ENCODE results near the gene TSPAN18.

TSPAN18 gene

DNA sequence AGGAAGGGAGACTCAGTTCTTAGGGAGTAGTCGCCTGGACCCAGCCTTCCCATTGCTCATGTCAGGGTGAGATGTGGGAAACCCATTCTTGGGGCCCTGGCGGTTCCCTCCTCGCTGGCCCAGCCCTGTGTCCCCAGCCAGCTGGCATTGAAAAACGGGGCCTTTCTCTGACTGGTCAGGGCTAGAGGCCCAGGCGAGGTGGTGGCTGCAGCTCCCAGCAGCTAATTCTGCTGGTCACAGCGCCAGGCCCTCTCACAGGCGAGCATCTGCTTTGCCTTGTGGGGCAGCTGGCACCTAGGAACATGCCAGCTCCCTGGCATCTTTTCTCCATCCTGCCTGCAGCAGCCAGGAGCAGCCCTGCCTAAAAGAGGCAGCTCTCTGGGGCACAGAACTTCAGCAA lies 20.1 kb downstream of the TSPAN18 start:
- H3K27me3 ChIP-seq (replicated peaks; ENCODE audit: control insufficient read depth, insufficient read depth, low read length): no peaks in the 10 kb centered on the region; the same call in none of the 2 replicates
- no peaks in the 10 kb centered on the region for H3K36me3 ChIP-seq (ENCODE audit: control insufficient read depth, insufficient read depth, low read length)
- TF ChIP-seq, protein P1, sequence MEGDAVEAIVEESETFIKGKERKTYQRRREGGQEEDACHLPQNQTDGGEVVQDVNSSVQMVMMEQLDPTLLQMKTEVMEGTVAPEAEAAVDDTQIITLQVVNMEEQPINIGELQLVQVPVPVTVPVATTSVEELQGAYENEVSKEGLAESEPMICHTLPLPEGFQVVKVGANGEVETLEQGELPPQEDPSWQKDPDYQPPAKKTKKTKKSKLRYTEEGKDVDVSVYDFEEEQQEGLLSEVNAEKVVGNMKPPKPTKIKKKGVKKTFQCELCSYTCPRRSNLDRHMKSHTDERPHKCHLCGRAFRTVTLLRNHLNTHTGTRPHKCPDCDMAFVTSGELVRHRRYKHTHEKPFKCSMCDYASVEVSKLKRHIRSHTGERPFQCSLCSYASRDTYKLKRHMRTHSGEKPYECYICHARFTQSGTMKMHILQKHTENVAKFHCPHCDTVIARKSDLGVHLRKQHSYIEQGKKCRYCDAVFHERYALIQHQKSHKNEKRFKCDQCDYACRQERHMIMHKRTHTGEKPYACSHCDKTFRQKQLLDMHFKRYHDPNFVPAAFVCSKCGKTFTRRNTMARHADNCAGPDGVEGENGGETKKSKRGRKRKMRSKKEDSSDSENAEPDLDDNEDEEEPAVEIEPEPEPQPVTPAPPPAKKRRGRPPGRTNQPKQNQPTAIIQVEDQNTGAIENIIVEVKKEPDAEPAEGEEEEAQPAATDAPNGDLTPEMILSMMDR (IDR thresholded peaks at IDR 0.05; ENCODE audit: insufficient read depth, low read length, poor library complexity, severe bottlenecking): no peak
- DNase-seq (ENCODE audit: extremely low read depth, insufficient read length): no peak
- H3K4me3 ChIP-seq (replicated peaks; ENCODE audit: low read depth, low read length): no peak overlapping the region

DNA sequence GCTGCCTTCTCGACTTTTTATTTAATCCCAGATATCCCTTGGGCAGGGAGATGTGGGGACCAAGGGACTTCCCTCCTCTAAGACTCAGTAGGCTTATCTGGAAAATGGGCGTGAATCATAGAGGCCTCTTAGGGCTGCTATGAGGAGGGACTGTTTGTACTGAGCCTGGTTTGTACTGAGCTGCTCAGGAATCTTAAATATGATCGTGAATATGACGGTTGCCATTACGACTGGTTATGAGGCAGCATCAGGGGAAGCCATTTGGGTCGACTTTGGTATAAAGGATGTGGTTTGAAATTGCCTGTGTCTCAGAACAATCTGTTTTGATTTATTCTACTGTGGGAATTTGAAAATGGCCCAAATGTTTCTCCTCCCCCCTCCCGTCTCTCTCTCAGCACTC lies 20.6 kb downstream of the TSPAN18 start:
- TF ChIP-seq, protein P1 (IDR thresholded peaks at IDR 0.05; ENCODE audit: insufficient read depth, low read length, poor library complexity, severe bottlenecking): no peak
- Histone ChIP-seq H3K36me3 (ENCODE audit: control insufficient read depth, insufficient read depth, low read length) (no peaks in the 10 kb centered on the region), H3K4me3 (replicated peaks; ENCODE audit: low read depth, low read length) (no peak overlapping the region), H3K27me3 (replicated peaks; ENCODE audit: control insufficient read depth, insufficient read depth, low read length) (no peaks in the 10 kb centered on the region; the same call in none of the 2 replicates)
- no peak for DNase-seq (ENCODE audit: extremely low read depth, insufficient read length)

DNA sequence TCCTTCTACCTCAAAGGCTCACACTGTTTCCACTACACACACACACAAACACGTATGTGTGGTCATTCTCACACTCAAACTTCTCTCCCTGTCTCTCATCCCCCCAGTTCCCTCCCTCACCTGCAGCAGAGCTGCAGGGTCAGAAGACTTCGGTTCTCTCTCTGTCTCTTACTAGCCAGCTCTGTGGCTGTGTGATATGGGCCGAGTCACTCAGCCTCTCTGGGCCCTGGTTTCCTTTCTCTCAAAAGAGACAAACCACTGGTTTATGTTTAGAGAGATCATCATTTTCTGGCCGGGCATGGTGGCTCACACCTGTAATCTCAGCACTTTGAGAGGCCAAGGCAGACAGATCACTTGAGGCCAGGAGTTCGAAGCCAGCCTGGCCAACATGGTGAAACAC lies 21.1 kb downstream of the TSPAN18 start:
- Histone ChIP-seq H3K27me3 (replicated peaks; ENCODE audit: control insufficient read depth, insufficient read depth, low read length) (no peaks in the 10 kb centered on the region; the same call in none of the 2 replicates), H3K4me3 (replicated peaks; ENCODE audit: low read depth, low read length) (no peak overlapping the region), H3K36me3 (ENCODE audit: control insufficient read depth, insufficient read depth, low read length) (no peaks in the 10 kb centered on the region)
- no peak for DNase-seq (ENCODE audit: extremely low read depth, insufficient read length)
- TF ChIP-seq, protein P1 (IDR thresholded peaks at IDR 0.05; ENCODE audit: insufficient read depth, low read length, poor library complexity, severe bottlenecking): no peak

DNA sequence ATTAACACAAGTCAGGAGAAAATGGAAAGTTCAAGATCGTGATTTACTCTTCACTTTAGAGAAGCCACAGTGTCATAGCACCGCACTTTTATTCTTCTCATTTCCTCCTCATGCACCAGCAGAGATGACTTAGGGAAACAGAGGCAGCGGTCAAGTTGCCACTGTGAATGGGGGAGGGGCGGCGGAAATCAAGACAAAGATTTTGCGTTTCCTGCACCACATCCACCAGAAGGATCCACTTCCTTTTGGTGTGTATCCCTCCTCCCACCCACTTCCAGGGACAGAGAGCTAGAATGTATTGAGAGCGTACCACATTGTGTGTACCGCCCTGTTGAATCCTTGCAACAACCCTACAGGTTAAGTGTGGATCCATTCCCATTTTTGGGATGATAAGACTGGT lies 21.8 kb downstream of the TSPAN18 start:
- H3K36me3 ChIP-seq (ENCODE audit: control insufficient read depth, insufficient read depth, low read length): no peaks in the 10 kb centered on the region
- no peak overlapping the region for H3K4me3 ChIP-seq (replicated peaks; ENCODE audit: low read depth, low read length)
- TF ChIP-seq, protein P1 (IDR thresholded peaks at IDR 0.05; ENCODE audit: insufficient read depth, low read length, poor library complexity, severe bottlenecking): no peak
- DNase-seq (ENCODE audit: extremely low read depth, insufficient read length): no peak
- no peaks in the 10 kb centered on the region; the same call in none of the 2 replicates for H3K27me3 ChIP-seq (replicated peaks; ENCODE audit: control insufficient read depth, insufficient read depth, low read length)

DNA sequence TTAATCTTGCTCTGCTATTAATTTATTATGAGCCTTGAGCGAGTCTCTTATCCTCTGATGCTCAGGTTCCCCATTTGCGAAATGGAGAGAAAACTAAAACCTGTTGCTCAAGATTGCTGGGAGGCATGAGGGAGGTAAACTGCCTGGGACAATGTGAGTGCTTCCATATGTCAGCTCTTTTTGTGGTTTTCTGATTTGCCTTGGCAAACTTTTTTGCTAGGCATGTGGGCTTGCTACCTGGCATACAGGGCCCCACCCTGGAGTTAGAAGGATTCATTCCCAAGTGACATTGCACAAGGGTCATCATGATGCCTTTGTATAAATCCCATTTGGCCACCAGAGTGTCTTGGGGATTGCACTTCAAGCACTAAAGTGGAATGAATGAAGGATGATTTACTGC lies 22.4 kb downstream of the TSPAN18 start:
- TF ChIP-seq, protein P1 (IDR thresholded peaks at IDR 0.05; ENCODE audit: insufficient read depth, low read length, poor library complexity, severe bottlenecking): no peak
- no peak for DNase-seq (ENCODE audit: extremely low read depth, insufficient read length)
- Histone ChIP-seq H3K4me3 (replicated peaks; ENCODE audit: low read depth, low read length) (no peak overlapping the region), H3K27me3 (replicated peaks; ENCODE audit: control insufficient read depth, insufficient read depth, low read length) (no peaks in the 10 kb centered on the region; the same call in none of the 2 replicates), H3K36me3 (ENCODE audit: control insufficient read depth, insufficient read depth, low read length) (no peaks in the 10 kb centered on the region)

Measured in GM06990 (cell line).